Measurements from ENCODE around the gene MARF1.
A peak's percentile ranks its signal among the peaks of the same experiment; 100 is the strongest.
"Not testable (repeated sequence)": the region's sequence is repeated elsewhere in the genome, so short reads cannot be mapped to it uniquely, and the experiment has no call there.

The MARF1 gene

DNA sequence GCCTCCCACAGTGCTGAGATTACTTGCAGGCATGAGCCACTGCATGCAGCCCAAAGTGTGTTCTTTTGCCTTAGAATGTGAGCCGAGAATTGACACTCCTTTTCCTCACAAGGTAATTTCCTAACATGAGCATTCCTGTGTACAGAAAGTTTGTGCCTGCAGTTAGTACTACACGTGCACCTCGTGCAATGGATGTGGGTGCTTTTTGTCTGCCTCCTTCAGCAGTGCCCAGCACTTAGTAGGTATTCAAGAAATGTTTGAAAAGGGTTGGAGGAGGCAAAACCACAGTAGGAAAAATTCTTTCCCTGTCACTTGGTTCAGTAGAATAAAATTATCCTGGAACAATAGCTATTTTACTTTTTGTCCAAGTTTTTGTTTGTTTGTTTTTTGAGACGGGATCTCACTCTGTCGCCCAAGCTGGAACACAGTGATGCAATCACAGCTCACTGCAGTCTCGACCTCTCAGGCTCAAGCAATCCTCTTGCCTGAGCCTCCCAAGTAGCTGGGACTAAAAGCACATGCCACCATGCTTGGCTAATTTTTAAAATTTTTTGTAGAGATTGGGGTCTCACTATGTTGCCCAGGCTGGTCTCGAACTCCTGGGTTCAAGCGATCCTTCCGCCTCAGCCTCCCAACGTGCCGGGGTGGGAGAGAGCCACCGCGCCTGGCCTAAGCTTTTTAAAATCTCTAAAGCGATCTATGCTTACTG lies 9.5 kb upstream of the MARF1 start:
- TF ChIP-seq, protein P1, sequence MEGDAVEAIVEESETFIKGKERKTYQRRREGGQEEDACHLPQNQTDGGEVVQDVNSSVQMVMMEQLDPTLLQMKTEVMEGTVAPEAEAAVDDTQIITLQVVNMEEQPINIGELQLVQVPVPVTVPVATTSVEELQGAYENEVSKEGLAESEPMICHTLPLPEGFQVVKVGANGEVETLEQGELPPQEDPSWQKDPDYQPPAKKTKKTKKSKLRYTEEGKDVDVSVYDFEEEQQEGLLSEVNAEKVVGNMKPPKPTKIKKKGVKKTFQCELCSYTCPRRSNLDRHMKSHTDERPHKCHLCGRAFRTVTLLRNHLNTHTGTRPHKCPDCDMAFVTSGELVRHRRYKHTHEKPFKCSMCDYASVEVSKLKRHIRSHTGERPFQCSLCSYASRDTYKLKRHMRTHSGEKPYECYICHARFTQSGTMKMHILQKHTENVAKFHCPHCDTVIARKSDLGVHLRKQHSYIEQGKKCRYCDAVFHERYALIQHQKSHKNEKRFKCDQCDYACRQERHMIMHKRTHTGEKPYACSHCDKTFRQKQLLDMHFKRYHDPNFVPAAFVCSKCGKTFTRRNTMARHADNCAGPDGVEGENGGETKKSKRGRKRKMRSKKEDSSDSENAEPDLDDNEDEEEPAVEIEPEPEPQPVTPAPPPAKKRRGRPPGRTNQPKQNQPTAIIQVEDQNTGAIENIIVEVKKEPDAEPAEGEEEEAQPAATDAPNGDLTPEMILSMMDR (IDR thresholded peaks at IDR 0.05; ENCODE audit: borderline replicate concordance, control extremely low read depth, extremely low read depth, insufficient read depth, missing control alignments): no peak
- DNase-seq (ENCODE audit: low spot score): no peak
- in situ Hi-C loops (cut with MboI; ENCODE audit: low sequenced_read_pairs, unreplicated experiment): no loop called here

DNA sequence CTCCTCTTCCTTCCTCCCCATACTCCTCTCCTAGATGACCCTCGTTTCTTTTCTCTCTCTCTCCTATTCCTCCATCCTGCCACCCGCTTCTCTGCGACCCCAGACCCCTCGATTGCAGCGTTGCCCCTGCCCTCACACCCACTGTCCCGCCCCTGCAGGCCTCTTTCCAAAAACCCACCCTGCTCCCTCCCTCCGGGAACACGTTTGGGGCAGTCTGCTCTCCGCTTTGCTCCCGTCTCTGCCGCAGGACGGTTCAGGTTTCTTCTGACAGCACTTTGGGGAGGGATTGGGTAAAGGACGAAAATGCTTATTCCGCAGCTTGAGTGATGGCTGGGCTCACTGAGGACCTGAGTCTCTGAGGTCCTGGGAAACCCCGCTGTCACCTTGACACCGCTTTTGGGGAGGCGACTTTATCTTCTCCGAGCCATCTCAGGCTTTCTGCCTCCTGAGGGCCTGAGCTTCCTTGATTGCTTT lies 7.8 kb upstream of the MARF1 start:
- in situ Hi-C loops (cut with MboI; ENCODE audit: low sequenced_read_pairs, unreplicated experiment): no loop called here
- DNase-seq (ENCODE audit: low spot score): peak; percentile 74
- TF ChIP-seq, protein P1 (IDR thresholded peaks at IDR 0.05; ENCODE audit: borderline replicate concordance, control extremely low read depth, extremely low read depth, insufficient read depth, missing control alignments): no peak

DNA sequence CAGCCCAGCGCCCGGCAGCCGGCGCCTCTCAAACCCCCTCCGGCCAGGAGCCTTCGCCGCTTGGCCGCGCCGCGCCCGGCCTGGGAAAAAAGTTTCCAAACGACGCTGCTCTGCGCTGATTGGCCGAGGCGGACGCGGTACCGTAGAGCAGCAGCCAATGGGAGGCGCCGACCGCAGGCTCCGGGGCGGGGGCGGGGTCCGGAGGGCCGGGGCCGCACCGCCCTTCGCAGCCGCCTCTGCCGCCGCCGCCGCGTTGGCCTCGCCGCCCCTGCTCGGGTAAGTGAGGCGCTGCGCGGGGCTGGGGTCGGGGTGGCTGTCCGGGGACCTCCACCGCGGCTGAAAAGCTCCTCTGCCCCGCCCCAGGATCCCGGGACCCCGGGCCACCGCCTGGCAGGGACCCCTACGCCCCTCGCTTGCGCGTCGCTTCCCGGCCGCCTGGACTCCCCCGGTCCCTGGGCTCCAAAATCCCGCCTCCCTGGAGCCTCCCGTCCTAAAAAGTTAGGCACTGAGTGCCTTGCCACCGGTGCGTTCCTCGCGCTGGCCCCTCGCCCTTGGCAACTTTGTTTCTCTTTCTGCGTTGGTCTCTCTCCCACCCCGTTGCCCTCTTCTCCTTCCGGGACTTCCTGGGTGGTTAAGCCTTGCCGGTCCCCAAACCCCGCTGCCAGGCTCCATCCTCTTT lies 7.2 kb upstream of the MARF1 start, which contains the start of gene NDE1:
Gene NDE1, plus strand, starts transcription at position 227 of the 679 bp plus-strand sequence. CDS start 14,534 bp downstream, outside the sequence.
- TF ChIP-seq, protein P1 (IDR thresholded peaks at IDR 0.05; ENCODE audit: borderline replicate concordance, control extremely low read depth, extremely low read depth, insufficient read depth, missing control alignments): no peak

DNA sequence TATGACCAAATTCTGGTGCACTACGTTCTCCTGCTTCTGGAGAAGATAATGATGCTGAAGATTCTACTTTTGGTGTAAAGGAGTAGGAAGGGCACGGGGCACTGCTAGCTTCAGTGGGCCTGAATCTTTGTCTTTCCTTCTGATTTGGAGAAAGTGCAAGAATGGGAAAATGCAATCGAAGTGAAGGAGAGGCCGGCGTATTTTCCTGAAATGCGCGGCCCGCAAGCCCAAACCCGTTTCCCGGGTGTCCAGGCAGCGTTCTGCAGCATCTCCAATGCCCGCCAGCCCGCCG lies 6.7 kb upstream of the MARF1 start:
- TF ChIP-seq, protein P1 (IDR thresholded peaks at IDR 0.05; ENCODE audit: borderline replicate concordance, control extremely low read depth, extremely low read depth, insufficient read depth, missing control alignments): no peak
- in situ Hi-C loops (cut with MboI; ENCODE audit: low sequenced_read_pairs, unreplicated experiment): no loop called here

More for the DNA sequence above, 7.2 kb upstream of the MARF1 start, which contains the start of gene NDE1:
- in situ Hi-C loops (cut with MboI; ENCODE audit: low sequenced_read_pairs, unreplicated experiment): no loop called here
- peak; percentile 95 for DNase-seq (ENCODE audit: low spot score)

DNA sequence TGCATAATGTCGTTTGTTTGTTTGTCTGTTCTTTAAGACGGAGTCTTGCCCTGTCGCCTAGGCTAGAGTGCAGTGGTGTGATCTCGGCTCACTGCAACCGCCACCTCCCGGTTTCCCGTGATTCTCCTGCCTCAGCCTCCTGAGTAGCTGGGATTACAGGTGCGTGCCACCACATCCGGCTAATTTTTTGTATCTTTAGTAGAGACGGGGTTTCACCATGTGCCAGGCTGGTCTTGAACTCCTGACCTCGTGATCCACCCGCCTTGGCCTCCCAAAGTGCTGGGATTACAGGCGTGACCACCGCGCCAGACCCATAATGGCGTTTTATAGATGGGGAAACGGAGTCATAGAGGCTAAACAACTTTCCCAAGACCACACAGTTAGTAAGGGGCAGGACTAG lies 6.4 kb upstream of the MARF1 start:
- in situ Hi-C loops (cut with MboI; ENCODE audit: low sequenced_read_pairs, unreplicated experiment); DNase-seq (ENCODE audit: low spot score): not testable (repeated sequence)

More for the DNA sequence above, 6.7 kb upstream of the MARF1 start:
- no peak for DNase-seq (ENCODE audit: low spot score)

DNA sequence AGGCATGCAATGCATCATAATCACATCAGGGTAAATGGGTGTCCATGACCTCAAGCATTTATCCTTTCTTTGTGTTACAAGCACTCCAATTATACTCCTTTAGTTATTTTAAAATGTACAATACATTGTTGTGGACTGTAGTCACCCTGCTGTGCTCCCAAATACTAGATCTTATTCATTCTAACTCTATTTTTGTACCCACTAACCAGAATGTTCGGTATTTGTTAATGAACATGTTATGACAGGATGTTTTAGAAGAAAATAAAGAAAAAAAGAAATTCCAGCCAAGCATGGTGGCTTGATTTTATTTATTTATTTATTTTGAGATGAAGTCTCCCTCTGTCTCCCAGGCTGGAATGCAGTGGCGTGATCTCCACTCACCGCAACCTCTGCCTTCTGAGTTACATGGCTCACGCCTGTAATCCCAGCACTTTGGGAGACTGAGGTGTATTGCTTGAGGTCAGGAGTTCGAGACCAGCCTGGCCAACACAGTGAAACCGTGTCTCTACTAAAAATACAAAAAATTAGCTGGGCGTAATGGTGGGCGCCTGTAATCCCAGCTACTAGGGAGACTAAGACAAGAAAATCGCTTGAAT lies 5.3 kb upstream of the MARF1 start:
- no peak for DNase-seq (ENCODE audit: low spot score)
- TF ChIP-seq, protein P1 (IDR thresholded peaks at IDR 0.05; ENCODE audit: borderline replicate concordance, control extremely low read depth, extremely low read depth, insufficient read depth, missing control alignments): no peak
- in situ Hi-C loops (cut with MboI; ENCODE audit: low sequenced_read_pairs, unreplicated experiment): no loop called here
